NCI-H2081 treated with DMSO at 0.1 percent for 48 hours (cell line): ENCODE data around the gene RPA1.
A peak's percentile ranks its signal among the peaks of the same experiment; 100 is the strongest.

Experiments used
- DNase-seq: peaks from one replicate; lab custom pipeline; 2025; lab: John Stamatoyannopoulos, UW

Gene RPA1

GRCh38 chr17:1908699-1909309 is 79.0 kb downstream of the RPA1 start:
- peak; percentile 16 for DNase-seq

DNA sequence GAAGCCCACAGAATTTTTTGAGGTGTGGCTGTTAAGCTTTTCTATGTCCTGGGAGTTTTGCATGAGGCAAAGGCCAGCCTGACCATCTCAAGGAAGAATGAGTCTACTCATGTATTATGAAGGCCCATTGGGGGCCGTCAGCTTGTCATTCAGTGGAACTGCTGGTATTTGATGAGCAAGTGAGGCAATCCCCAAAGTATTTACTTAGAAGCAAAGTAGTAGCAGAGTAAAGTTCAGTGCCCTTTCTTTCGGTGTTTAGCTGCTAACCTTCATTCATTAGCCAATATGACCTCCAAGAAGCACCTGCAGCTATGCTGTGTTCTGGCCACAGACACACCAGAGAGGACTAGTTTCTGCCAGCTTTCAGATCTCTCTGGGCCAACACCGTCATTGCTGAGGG is 80.2 kb downstream of the RPA1 start:
- DNase-seq: no peak

DNA sequence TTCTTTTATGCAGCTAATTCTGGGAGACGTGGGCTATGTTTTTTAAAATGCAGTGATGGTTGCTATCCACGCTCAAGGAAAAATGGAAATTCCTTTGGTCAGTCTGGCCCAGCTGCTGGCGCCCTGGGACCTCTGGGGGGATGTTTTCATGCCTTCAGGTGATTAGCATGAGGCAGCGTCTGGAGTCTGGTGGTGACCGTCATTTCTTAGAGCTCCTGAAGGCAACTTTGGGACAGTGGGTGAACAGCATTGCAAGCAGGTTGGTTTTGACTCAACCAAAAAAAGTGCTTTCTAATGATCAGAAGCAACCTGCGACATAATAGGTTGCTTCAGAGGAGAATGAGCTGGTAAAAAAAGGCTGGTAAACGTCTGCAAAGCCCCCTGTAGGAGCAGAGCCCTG is 82.3 kb downstream of the RPA1 start:
- no peak for DNase-seq

- DNase-seq: no peak
Observed at GRCh38 chr17:1913702-1914101, 83.9 kb downstream of the RPA1 start.

- no peak for DNase-seq
Observed at GRCh38 chr17:1914661-1915083, 84.9 kb downstream of the RPA1 start.

DNA sequence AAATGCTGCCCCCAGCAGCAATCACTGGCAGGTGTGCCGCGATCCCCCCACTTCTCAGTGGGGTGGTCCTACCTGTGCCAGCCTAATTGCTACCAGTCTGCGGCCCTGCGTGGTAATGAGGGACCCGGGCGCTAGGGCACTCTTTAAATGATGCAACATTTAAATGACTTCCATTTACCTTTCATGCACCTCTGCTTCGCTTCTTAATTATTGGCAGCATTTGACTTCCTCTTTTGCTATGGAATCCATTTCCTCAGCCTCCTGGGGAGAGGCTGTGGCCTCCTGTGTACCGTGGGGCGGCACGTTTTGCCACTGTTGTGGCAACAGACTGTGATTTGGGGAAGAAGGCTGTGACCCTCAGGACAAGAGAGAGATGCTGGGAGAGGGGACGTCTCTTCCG is 86.1 kb downstream of the RPA1 start:
- DNase-seq: no peak

DNA sequence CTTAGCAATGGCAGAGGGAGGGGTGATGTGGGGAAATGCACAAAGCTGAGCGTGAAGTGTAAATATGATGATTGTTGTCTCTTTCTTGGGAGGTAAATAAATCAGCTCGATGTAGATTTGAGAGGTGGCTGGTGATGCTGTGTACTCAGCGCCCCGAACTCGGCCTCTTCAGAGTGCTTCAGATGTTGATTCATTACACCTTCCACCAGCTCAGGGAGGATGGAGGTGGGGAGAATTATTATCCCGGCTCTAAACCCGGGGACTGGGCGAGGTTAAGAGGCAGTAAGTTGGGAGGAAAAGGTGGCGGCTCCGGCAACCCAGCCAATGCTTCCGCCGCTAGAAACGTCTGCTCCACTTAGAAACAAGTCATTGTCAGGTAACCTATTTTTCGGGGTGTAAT is 86.5 kb downstream of the RPA1 start:
- DNase-seq: no peak

- no peak for DNase-seq
Observed at GRCh38 chr17:1916963-1917715, 87.3 kb downstream of the RPA1 start.

DNA sequence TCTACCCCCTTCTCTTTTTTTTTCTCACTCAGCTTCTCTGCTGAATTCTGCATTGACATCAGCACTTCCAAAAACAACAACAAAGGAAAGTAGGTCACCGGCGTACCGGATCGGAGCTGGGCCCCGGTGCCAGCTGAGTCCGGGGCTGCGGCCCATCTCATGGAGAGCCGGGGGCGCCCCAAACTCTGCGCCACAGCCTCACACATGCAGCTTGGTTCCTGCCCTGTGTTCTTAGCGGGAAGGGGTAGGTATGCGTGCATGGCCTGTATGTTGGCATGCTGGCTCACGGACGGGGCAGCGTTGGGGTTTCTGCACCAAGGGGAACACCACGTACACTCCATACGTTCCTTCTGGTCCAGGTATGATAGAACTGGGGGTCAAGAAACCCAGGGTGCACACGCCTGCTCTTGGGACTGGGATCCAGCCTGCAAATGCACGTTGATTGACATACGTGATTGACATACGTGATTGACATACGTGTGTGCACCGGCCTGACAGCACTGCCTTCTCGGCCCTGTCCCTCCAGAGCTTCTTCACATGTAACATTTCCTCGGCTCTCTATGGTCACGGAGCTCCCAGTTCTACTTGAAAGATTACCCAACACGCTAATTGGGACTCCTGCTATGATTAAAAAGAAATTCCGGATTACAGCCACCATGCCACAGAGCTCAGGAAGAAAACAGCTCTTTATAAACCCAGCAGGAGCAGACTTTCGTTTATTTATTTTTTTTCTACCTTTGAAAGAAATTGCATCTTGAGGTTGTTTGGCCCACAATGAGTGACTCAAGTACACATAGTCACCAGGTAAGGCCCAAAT is 88.7 kb downstream of the RPA1 start:
- no peak for DNase-seq

DNA sequence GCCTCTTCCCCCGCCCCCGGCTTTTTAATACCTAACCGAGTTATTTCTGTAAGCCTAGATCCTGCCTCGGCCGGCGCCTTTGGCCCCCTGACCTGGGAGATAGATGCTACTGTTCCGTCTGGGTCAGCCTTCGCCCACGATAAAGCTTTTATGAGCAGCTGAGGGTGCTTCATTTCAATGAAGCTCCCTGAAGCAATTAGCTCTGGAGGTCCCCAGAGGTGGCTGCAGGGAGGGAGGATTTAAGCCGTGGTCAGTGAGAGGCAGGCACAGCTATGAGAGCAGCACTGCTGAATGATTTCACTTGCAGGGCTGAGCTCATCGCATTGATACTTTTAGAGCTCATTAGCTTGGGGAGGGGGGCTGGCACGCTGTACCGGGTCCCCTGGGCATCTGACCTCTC is 89.4 kb downstream of the RPA1 start:
- DNase-seq: no peak

DNA sequence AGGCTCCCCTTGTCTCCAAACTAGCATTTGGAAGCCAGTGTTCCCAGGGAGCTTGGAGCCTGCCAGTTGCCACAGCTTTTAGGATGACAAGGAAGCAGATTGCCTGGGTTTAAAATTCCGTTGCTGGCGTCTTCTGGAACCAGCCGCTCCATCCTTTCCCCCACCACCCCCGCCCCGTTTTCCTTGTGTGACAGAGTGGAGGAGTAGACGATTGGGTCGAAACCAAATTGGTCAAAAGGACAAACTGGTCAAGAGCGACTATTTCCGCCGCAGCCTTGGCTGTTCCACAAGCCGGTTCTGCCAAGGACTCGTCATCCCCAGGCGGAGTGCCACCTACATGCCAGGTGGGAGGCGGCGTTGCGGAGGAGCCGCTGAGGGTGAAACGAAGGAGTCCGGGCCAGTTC is 91.1 kb downstream of the RPA1 start:
- no peak for DNase-seq

DNA sequence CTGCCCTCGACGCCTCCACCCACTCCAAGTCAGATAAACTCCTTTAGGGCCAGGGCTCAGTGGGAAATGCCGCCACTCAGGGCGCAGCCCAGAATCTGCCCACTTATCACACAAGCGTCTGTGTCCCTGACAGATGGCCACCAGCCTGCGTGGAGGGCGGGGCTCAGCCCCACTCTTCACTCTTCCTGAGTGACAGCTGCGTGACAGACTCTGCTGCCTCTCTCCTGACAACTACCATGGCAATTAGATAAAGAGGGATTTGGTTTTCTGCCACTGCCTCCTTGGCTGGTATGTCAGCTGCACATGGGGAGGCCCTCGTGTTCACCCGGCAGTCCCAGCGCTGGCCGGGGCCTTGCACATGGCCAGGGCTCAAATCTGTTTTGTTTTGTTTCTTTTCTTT is 99.2 kb downstream of the RPA1 start:
- DNase-seq: no peak

GRCh38 chr17:1930337-1930645 is 100.5 kb downstream of the RPA1 start:
- DNase-seq: no peak

GRCh38 chr17:1931844-1932579 is 102.2 kb downstream of the RPA1 start:
- peak; percentile 17 for DNase-seq

- no peak for DNase-seq
Observed at GRCh38 chr17:1933875-1934715, 104.3 kb downstream of the RPA1 start.

DNA sequence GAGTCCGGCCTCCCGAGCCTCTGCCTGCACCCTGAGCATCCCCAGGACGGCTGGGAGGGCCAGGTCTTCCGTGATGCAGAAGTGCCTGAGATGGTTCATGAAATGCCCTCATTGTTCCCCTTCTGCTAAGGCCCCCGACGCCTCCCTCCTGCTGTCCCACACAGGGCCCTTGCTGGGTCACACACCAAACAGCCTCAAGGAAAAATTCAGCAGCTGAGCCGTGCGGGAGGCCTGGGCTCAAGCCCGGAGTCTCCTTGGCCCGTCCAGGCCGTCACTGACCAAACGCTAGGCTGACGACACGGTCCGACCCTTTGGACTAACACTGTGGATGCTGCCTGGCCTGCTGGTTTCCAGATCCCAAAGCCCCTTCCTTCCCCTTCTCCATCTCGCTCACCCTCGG is 105.1 kb downstream of the RPA1 start:
- DNase-seq: no peak

- no peak for DNase-seq
Observed at GRCh38 chr17:1936766-1937165, 107.0 kb downstream of the RPA1 start.

DNA sequence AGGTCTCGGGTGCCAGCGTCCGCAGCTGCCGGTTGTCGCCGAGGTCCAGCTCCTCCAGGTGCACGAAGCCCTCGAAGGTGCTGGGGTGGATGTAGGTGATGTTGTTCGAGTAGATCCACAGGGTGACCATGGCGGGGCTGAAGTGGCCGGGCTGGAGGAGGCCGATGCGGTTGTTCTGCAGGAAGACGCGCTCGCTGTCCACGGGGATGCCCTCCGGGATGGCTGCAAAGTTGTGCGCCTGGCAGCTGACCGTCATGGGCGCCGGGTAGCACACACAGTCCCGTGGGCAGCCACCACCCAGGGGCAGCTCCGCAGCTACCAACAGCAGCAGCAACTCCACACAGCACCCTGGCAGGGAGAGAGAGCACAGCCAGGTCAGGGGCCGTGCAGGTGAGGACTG is 107.7 kb downstream of the RPA1 start:
- no peak for DNase-seq

DNA sequence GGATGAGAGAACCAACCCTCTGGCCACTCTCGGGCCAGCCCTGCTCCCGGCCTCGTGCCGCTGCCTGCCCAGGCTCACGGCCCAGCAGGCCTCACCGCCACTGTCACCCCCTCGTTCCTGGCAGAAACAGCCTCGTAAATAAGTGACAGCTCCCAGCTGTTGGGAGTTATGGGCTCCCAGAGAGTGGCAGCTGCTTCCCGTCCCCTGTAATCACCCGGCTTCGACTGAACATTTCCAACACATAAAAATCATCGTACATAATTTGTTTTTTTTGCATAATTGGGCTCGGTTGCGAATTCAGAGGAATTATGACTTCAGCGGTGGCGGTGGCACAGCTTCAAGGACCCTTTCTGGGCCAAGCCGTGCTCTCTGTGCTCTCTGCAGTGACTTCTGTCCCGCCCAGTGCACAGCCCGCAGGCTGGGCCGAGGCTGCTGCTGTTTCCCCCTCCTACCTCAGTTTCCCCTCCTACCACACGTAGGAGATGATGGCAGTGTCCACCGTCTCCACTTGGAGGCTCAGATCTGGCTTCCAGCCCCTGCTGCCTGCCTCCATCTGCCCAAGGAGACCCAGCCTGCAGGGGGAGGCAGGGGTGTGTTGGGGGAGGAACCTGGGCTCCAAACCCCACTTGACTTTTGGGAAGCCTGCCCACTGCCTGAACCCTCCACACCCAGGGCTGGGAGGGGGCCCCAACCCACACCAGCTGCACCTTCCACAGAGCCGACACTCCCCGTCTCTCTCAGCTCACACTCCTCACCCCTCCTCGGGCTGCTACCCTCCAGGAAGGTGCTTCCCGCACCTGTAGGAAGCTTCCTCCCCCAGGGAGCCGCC is 110.4 kb downstream of the RPA1 start:
- DNase-seq: no peak

- no peak for DNase-seq
Observed at GRCh38 chr17:1940810-1941185, 111.0 kb downstream of the RPA1 start.
